Sigmoid colon (tissue), 4 donors: Measurements from ENCODE around the gene ARID5B.

Source experiments
- CTCF ChIP-seq, 4 experiments: fragments of 450-650 bp in 3 of 4; fragments of 200-600 bp in 1 of 4; IDR thresholded peaks; one replicate each; pipeline ENCODE4 v1.5.1; 2016 to 2019; ENCODE audit warnings: antibody characterized with exemption in 4 of 4, mild to moderate bottlenecking in 3 of 4, moderate library complexity in 2 of 4
- EP300 ChIP-seq, 4 donors: sonication (generic); formaldehyde crosslinking; IDR thresholded peaks; one replicate each; pipeline ENCODE4 v1.6.1; 2017; ENCODE audit warnings: antibody characterized with exemption in 4 of 4
- POLR2A ChIP-seq, 2 donors: fragments of 450-650 bp; IDR thresholded peaks; one replicate each; pipeline ENCODE4 v1.6.1; 2016; ENCODE audit warnings: antibody characterized with exemption in 2 of 2, mild to moderate bottlenecking in 2 of 2, moderate library complexity in 2 of 2
- POLR2AphosphoS5 ChIP-seq, 4 donors: sonication (generic); formaldehyde crosslinking; IDR thresholded peaks; one replicate each; pipeline ENCODE4 v1.6.1; 2017; ENCODE audit warnings: antibody characterized with exemption in 4 of 4

GRCh38 chr10:61911425-61911824, 9.9 kb downstream of the ARID5B start:
- TF ChIP-seq CTCF (IDR thresholded peaks at IDR 0.05): no peak
- TF ChIP-seq POLR2A (IDR thresholded peaks at IDR 0.05): no peak
- TF ChIP-seq EP300 (IDR thresholded peaks at IDR 0.05): no peak
- no peak for TF ChIP-seq POLR2AphosphoS5 (IDR thresholded peaks at IDR 0.05)
